ENCODE data around the gene DIS3L2.

DIS3L2 gene

GRCh38 chr2:232234922-232235615 lies 273.6 kb downstream of the DIS3L2 start:
- no peak for DNase-seq

GRCh38 chr2:232235716-232236115 lies 274.2 kb downstream of the DIS3L2 start:
- no peak for DNase-seq

GRCh38 chr2:232236200-232236599 lies 274.7 kb downstream of the DIS3L2 start:
- DNase-seq: no peak

GRCh38 chr2:232237464-232237863 lies 276.0 kb downstream of the DIS3L2 start:
- no peak for DNase-seq

- no peak for DNase-seq
These were observed 276.6 kb downstream of the DIS3L2 start for GRCh38 chr2:232238108-232238507.

GRCh38 chr2:232238596-232238995 lies 277.1 kb downstream of the DIS3L2 start:
- DNase-seq: no peak

- no peak for DNase-seq
These were observed 278.6 kb downstream of the DIS3L2 start for GRCh38 chr2:232239951-232240681.

- DNase-seq: no peak
These were observed 279.4 kb downstream of the DIS3L2 start for GRCh38 chr2:232240906-232241305.

GRCh38 chr2:232242316-232242715 lies 280.8 kb downstream of the DIS3L2 start:
- DNase-seq: no peak

- no peak for DNase-seq
These were observed 283.6 kb downstream of the DIS3L2 start for GRCh38 chr2:232245111-232245510.

- no peak for DNase-seq
These were observed 284.7 kb downstream of the DIS3L2 start for GRCh38 chr2:232246245-232246644.

GRCh38 chr2:232249096-232249495 lies 287.6 kb downstream of the DIS3L2 start:
- no peak for DNase-seq

GRCh38 chr2:232250246-232251175 lies 289.0 kb downstream of the DIS3L2 start:
- no peak for DNase-seq

- DNase-seq: no peak
These were observed 293.5 kb downstream of the DIS3L2 start for GRCh38 chr2:232255033-232255432.

- DNase-seq: no peak
These were observed 298.6 kb downstream of the DIS3L2 start for GRCh38 chr2:232260075-232260474.

GRCh38 chr2:232261776-232262175 lies 300.3 kb downstream of the DIS3L2 start:
- no peak for DNase-seq

- no peak for DNase-seq
These were observed 301.8 kb downstream of the DIS3L2 start for GRCh38 chr2:232263295-232263694.

- no peak for DNase-seq
These were observed 302.6 kb downstream of the DIS3L2 start for GRCh38 chr2:232264081-232264480.

GRCh38 chr2:232265329-232265728 lies 303.8 kb downstream of the DIS3L2 start:
- no peak for DNase-seq

GRCh38 chr2:232268636-232269165 lies 307.2 kb downstream of the DIS3L2 start:
- no peak for DNase-seq

- no peak for DNase-seq
These were observed 308.4 kb downstream of the DIS3L2 start for GRCh38 chr2:232269867-232270266.

GRCh38 chr2:232273903-232274643 lies 312.6 kb downstream of the DIS3L2 start:
- no peak for DNase-seq
